Gastroesophageal sphincter (tissue), 3 donors: ENCODE data around the gene RNF39.

ENCODE experiments used
- EP300 ChIP-seq: sonication (generic); formaldehyde crosslinking; IDR thresholded peaks from one replicate; pipeline ENCODE4 v1.6.1; 2017; ENCODE audit warnings: antibody characterized with exemption, mild to moderate bottlenecking
- POLR2A ChIP-seq, 2 donors: fragments of 450-650 bp; IDR thresholded peaks; one replicate each; pipeline ENCODE4 v1.6.1; 2017; ENCODE audit warnings: antibody characterized with exemption in 2 of 2, mild to moderate bottlenecking in 2 of 2, moderate library complexity in 1 of 2
- TF ChIP-seq, protein P1 (sequence below), 4 experiments: fragments of 200-600 bp in 2 of 4; fragments of 450-650 bp in 2 of 4; sonication (generic) in 1 of 4; IDR thresholded peaks; one replicate each; pipeline ENCODE4 v1.5.1; 2017 to 2019; ENCODE audit warnings: antibody characterized with exemption in 4 of 4, mild to moderate bottlenecking in 2 of 4, moderate library complexity in 2 of 4

DNA sequence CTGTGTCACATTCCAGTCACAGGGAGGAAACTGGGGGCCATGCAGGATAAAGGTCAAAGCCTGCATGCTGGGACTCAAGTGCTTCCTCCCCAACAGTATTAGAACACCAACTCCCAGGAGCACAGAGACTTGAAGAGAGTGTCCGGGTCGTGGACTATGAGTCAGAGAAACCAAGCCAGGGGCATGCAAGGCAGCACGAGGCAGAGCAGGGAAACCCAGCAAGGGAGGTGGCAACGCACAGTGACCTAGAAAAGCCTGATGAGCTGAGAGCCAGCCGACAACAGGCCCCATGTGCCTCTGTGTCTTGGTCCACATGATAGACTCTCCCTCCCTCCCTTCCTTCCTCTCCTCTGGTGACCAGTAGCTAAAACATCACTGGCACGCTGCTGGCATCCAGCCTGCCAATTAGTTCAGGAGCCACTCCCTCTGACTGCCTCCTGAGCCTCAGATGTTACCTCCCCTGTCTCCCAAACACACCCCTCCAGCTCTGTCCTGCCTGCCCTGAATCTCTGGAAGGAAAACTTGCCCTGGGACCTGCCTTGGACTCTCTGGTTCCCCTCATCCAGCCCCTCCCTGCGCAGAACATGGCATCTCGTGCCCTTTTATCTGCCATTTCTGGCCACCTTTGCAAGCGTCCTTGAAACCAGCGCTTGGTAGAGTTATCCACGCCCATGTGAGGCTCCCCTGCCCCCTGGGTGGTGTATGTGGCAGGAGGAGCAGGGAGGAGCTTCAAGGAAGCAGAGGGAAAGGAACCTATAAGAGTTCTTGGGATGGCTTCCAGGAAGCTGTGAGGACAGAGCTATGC, 16.2 kb upstream of the RNF39 start:
- TF ChIP-seq, protein P1, sequence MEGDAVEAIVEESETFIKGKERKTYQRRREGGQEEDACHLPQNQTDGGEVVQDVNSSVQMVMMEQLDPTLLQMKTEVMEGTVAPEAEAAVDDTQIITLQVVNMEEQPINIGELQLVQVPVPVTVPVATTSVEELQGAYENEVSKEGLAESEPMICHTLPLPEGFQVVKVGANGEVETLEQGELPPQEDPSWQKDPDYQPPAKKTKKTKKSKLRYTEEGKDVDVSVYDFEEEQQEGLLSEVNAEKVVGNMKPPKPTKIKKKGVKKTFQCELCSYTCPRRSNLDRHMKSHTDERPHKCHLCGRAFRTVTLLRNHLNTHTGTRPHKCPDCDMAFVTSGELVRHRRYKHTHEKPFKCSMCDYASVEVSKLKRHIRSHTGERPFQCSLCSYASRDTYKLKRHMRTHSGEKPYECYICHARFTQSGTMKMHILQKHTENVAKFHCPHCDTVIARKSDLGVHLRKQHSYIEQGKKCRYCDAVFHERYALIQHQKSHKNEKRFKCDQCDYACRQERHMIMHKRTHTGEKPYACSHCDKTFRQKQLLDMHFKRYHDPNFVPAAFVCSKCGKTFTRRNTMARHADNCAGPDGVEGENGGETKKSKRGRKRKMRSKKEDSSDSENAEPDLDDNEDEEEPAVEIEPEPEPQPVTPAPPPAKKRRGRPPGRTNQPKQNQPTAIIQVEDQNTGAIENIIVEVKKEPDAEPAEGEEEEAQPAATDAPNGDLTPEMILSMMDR (IDR thresholded peaks at IDR 0.05): no peak
- no peak for TF ChIP-seq POLR2A (IDR thresholded peaks at IDR 0.05)
- no peak for TF ChIP-seq EP300
